NCI-H510A (cell line): ENCODE measurements around the gene DDX6.

Experiments
- DNase-seq: peaks from one replicate; lab custom pipeline; 2025; lab: John Stamatoyannopoulos, UW

Gene DDX6

DNA sequence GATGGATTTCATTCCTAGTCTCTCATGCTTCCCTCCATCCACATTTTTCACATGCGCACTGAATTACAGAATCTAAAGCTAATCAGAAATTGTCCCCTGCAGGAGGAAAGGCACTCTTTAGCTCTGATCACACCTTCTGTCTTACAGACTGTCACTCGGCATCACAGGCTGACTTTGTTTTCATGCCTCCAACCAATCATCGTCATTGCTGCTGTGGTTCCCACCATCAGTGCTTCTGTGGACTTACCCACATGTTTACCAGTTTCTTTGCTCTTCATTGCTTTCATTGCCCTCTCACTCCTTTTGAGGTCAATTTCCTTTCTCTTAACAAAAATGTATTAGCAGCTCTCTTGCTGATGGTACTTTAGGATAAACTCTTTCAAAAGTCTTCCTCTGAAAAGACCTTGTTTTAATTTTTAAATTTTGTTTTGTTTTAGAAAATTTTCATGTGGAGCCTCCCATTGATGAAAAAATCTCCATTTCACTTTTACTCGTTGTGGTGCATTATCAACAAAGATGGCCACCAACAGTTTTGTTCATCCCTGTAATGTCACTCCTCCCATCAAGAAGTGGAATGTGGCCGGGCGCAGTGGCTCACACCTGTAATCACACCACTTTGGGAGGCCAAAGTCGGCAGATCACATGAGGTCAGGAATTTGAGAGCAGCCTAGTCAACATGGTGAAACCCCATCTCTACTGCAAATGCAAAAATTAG lies 91.3 kb downstream of the DDX6 start:
- no peak for DNase-seq
